ENCODE measurements around the gene GOPC. TPM values are rescaled to one million over a fixed set of nuclear protein-coding genes. Genes with fewer than 3 reads are reported as not detected.

Gene GOPC
- total and polyA plus RNA-seq, 2 of the 8 experiments (the other 6 are each of a cell fraction or from before 2014, with no cell fraction given): 5.3 to 19.4 TPM

- Histone ChIP-seq H3K23me2 (ENCODE audit: low read depth, low read length) (no peaks in the 10 kb centered on the region), H3K18ac (ENCODE audit: extremely low read depth, low read length) (no peak overlapping the region), H3K27ac (ENCODE audit: low read depth, low read length) (no peak overlapping the region), H2BK5ac (ENCODE audit: low read depth, low read length) (no peak overlapping the region), H3K4ac (replicated peaks; ENCODE audit: insufficient read length, low read depth, low read length) (no peak overlapping the region), H3K4me2 (ENCODE audit: insufficient read depth in 1 of 2, low read depth in 2 of 2, low read length in 2 of 2) (no peak overlapping the region), H3K14ac (ENCODE audit: insufficient read length) (no peak overlapping the region), H2BK20ac (ENCODE audit: low read length) (no peak overlapping the region), H3K56ac (replicated peaks; ENCODE audit: insufficient read length, low read depth, low read length) (no peak overlapping the region), H2BK120ac (replicated peaks; ENCODE audit: low read depth, low read length) (no peak overlapping the region), H3K4me1 (replicated peaks in 1 of 4; ENCODE audit: control insufficient read depth in 3 of 4, insufficient read depth in 4 of 4, low read length in 3 of 4) (no peaks in the 10 kb centered on the region), H3K79me2 (ENCODE audit: control insufficient read depth in 1 of 2, insufficient read depth in 2 of 2, low read length in 2 of 2) (no peaks in the 10 kb centered on the region), H2BK15ac (ENCODE audit: low read length) (no peak overlapping the region), H2BK12ac (ENCODE audit: low read depth, low read length) (no peak overlapping the region), H4K5ac (ENCODE audit: insufficient read length, low read depth, low read length) (no peak overlapping the region), H3K36me3 (ENCODE audit: control insufficient read depth in 2 of 4, insufficient read depth in 4 of 4, low read length in 3 of 4) (peaks cover 0 to 6% (median 0%) of the 10 kb centered on the region in 4 experiments; a peak in 1 of 8 replicates), H3K9ac (replicated peaks in 1 of 4; ENCODE audit: extremely low read depth in 1 of 4, low read depth in 3 of 4, low read length in 3 of 4) (no peak overlapping the region), H4K8ac (ENCODE audit: extremely low read depth, insufficient read depth, low read length) (no peak overlapping the region), H4K20me1 (replicated peaks in 1 of 2; ENCODE audit: control insufficient read depth in 1 of 2, insufficient read depth in 2 of 2, low read length in 2 of 2) (no peaks in the 10 kb centered on the region), H3K9me3 (ENCODE audit: insufficient read depth in 2 of 2, low read depth in 1 of 2, low read length in 1 of 2) (no peaks in the 10 kb centered on the region), H3K4me3 (ENCODE audit: extremely low read depth in 1 of 4, insufficient read depth in 2 of 4, low read depth in 3 of 4, low read length in 4 of 4) (no peak overlapping the region), H3K23ac (ENCODE audit: insufficient read length) (no peak overlapping the region), H2AFZ (ENCODE audit: low read length) (no peak overlapping the region), H3K27me3 (replicated peaks in 1 of 4; ENCODE audit: control insufficient read depth in 3 of 4, extremely low read depth in 1 of 4, insufficient read depth in 3 of 4, low read length in 3 of 4) (no peaks in the 10 kb centered on the region), H3K79me1 (ENCODE audit: low read depth, low read length) (no peaks in the 10 kb centered on the region), H2AK5ac (ENCODE audit: low read depth, low read length) (no peak overlapping the region), H4K91ac (replicated peaks; ENCODE audit: insufficient read length, low read length) (no peak overlapping the region)
- ChIA-PET POLR2A (ENCODE audit: partially characterized antibody) (no interaction called here), CTCF (ENCODE audit: partially characterized antibody) (interaction anchor here (0.5 to 1.3 kb wide), 3 partner anchors 52 to 100 kb away, joined by 3 to 6 read pairs (median 3); no protein-coding TSS in a partner anchor)
- TF ChIP-seq FOSL1 (IDR thresholded peaks at IDR 0.05; ENCODE audit: insufficient read depth, low read depth, low read length) (no peak), SAP30 (IDR thresholded peaks at IDR 0.05; ENCODE audit: insufficient read depth, insufficient replicate concordance, low read length) (no peak)
- DNase-seq (ENCODE audit: low read depth in 1 of 2, low spot score in 2 of 2): no peak
- 87% methylated on average over 8 of the region's 8 CpGs; no CpG with 5 or more reads in 1 of the 2 experiments for WGBS, 2 experiments (ENCODE audit: extremely low coverage in 1 of 2, insufficient coverage in 1 of 2, insufficient read length in 1 of 2, insufficient replicate concordance in 2 of 2, low coverage in 1 of 2, low lambda C conversion rate in 2 of 2, missing lambda C conversion rate in 1 of 2)
- FAIRE-seq: no peak
Observed at GRCh38 chr6:117540670-117541069, 61.6 kb downstream of the GOPC start.
